Esophagus muscularis mucosa (tissue), 4 donors: Measurements from ENCODE around the gene GFOD1.

Source experiments
- CTCF ChIP-seq, 3 experiments: fragments of 200-600 bp in 2 of 3; fragments of 450-650 bp in 1 of 3; sonication (generic) in 2 of 3; IDR thresholded peaks; one replicate each; pipeline ENCODE4 v1.5.1; 2017 to 2019; ENCODE audit warnings: antibody characterized with exemption in 3 of 3, mild to moderate bottlenecking in 2 of 3, moderate library complexity in 1 of 3
- EP300 ChIP-seq: sonication (generic); formaldehyde crosslinking; IDR thresholded peaks from one replicate; pipeline ENCODE4 v1.6.1; 2017; ENCODE audit warnings: antibody characterized with exemption
- POLR2A ChIP-seq: fragments of 450-650 bp; IDR thresholded peaks from one replicate; pipeline ENCODE4 v1.6.1; 2017; ENCODE audit warnings: antibody characterized with exemption, moderate library complexity, mild to moderate bottlenecking, low read depth
- POLR2AphosphoS5 ChIP-seq, 2 donors: sonication (generic); formaldehyde crosslinking; IDR thresholded peaks; one replicate each; pipeline ENCODE4 v1.6.1; 2017; ENCODE audit warnings: antibody characterized with exemption in 2 of 2

DNA sequence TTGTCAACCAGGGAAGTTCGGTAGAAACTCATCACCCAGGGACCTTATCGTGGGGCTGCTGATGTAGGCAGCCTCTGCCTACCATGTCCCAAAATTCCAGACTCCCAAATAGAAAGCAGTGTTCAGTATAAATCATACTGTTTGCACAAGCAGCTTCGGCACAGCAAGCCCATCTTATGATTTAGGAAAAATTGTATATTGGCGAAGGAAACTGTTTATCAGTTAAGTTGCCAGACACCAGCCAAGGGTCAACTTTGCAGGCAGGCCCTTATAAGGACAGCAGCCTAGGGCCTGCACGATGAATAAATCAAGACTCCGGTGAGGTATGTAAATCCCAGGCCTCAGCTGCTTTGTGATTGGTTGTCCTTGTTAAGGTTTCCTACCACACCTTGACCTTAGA is 36.8 kb downstream of the GFOD1 start:
- TF ChIP-seq POLR2A (no peak), CTCF (IDR thresholded peaks at IDR 0.05) (no peak), POLR2AphosphoS5 (IDR thresholded peaks at IDR 0.05) (no peak), EP300 (no peak)
